NCI-H128 (cell line): ENCODE results near the gene ATP4A.
"Not testable (repeated sequence)": the region's sequence is repeated elsewhere in the genome, so short reads cannot be mapped to it uniquely, and the experiment has no call there.

ENCODE experiments used
- DNase-seq: peaks from one replicate; lab custom pipeline; 2025; ENCODE audit not compliant: unreplicated experiment; lab: John Stamatoyannopoulos, UW

Gene ATP4A

GRCh38 chr19:35563207-35563829 lies at the start of gene ATP4A:
Gene ATP4A (minus strand): TSS chr19:35563658. CDS start chr19:35563629, 29 bp downstream.
- no peak for DNase-seq

GRCh38 chr19:35612559-35613321 lies 49.3 kb upstream of the ATP4A start, which contains the start of gene HAUS5:
Gene HAUS5 (plus strand): TSS chr19:35612735. CDS start chr19:35612795, 60 bp downstream.
- peak; percentile 79 for DNase-seq

DNA sequence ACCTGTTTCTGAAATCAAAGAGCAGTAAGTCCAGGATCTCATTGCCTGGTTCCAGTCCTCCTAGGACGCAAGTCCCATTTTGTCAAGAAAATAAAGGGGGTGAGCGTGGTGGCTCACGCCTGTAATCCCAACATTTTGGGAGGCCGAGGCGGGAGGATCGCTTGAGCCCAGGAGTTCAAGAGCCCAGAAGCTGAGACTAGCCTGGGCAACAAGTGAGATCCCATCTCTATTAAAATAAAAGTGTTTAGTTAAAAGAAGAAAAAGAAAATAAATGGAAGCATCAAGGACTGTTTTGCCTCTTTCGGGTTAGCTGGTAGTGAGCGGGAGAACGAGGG lies 48.7 kb upstream of the ATP4A start:
- no peak for DNase-seq

GRCh38 chr19:35609851-35610353 lies 46.4 kb upstream of the ATP4A start:
- no peak for DNase-seq

GRCh38 chr19:35608251-35608650 lies 44.8 kb upstream of the ATP4A start:
- DNase-seq: no peak

- no peak for DNase-seq
Observed at GRCh38 chr19:35607661-35608060, 44.2 kb upstream of the ATP4A start.

GRCh38 chr19:35607170-35607569 lies 43.7 kb upstream of the ATP4A start:
- not testable (repeated sequence) for DNase-seq

DNA sequence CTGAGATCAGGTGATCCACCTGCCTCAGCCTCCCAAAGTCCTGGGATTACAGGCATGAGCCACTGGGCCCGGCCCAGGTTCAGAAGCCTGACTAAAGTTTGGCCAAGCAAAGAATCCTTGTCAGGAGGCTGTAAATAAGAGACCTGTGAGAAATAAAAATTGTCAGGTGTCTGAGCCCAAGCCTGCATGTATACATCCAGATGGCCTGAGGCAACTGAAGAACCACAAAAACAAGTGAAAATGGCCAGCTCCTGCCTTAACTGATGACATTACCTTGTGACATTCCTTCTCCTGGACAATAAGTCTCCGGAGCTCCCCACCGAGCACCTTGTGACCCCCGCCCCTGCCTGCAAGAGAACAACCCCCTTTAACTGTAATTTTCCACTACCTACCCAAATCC lies 41.0 kb upstream of the ATP4A start:
- not testable (repeated sequence) for DNase-seq

DNA sequence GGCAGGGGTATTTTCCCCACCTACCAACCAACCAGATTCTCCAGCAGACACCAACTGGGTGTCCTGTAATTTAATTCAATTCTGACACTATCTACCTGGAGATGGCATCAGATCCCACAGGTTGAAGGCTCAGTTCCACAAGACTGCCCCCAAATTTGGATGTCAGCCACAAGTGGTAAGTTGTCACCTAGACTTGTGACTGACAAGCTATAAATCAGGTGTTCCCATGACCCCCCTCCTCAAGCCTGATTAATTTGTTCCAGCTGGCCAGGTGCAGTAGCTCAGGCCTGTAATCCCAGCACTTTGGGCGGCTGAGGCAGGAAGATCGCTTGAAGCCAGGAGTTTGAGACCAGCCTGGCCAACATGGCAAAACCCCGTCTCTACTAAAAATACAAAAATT lies 38.5 kb upstream of the ATP4A start:
- no peak for DNase-seq

DNA sequence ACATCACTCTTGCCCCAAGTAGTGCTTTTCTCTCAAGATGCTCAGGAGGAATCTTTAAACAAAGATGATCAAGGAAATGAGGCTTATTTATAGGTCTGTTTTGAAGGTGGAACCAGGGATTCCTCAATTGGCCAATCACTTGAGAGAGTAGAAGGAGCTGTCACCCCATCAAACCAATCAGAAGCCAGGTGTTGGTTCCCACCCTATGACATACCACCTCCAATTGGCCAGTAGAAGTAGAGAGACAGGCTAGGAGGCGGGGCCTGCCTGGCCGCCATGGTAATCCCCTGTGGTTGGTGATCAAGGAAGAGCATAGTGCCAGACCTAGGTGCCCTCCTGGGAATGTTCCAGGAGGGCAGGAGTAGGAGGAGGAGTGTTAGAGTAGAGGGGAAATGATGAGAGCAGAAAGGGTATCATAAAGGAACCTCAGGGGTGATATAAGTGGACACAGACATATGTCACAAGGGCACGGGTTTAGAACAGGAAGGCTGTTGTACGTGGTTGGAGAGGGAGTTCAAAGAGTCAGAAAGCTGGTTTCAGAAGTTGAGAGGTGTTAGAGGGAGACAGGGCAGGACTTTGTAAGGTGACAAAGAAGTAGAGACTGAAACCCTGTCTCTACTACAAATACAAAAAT lies 33.0 kb upstream of the ATP4A start:
- no peak for DNase-seq

DNA sequence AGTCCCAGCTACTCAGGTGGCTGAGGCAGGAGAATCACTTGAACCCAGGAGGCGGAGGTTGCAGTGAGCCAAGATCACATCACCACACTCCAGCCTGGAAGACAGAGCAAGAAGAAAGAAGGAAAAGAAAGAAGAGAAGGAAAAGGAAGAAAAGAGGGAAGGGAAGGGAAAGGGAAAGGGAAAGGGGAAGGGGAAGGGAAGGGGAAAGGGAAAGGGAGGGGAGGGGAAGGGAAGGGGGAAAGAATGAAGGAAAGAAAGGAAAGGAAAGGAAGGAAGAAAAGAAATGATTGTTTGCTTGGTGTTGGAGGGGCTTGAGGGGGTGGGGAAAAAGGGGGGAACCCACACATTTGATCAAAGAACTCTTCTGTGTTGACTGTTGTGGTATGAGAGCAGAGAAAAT lies 32.5 kb upstream of the ATP4A start:
- DNase-seq: no peak

GRCh38 chr19:35595026-35595425 lies 31.6 kb upstream of the ATP4A start:
- not testable (repeated sequence) for DNase-seq

GRCh38 chr19:35592226-35592625 lies 28.8 kb upstream of the ATP4A start:
- DNase-seq: no peak

DNA sequence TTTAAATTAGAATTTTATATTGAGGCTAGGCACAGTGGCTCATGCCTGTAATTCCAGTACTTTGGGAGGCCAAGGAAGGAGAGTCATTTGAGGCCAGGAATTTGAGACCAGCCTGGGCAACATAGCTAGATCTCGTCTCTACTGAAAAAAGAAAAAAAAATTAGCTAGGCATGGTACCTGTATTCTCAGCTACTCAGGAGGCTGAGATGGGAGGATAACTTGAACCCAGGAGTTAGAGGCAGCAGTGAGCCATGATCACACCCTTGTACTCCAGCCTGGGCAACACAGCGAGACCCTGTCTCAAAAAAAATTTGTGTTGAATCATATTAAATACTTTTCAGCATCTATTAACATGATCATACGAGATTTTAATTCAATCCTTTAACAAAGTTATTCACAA lies 27.4 kb upstream of the ATP4A start:
- DNase-seq: no peak

- DNase-seq: no peak
Observed at GRCh38 chr19:35587321-35587720, 23.9 kb upstream of the ATP4A start.

DNA sequence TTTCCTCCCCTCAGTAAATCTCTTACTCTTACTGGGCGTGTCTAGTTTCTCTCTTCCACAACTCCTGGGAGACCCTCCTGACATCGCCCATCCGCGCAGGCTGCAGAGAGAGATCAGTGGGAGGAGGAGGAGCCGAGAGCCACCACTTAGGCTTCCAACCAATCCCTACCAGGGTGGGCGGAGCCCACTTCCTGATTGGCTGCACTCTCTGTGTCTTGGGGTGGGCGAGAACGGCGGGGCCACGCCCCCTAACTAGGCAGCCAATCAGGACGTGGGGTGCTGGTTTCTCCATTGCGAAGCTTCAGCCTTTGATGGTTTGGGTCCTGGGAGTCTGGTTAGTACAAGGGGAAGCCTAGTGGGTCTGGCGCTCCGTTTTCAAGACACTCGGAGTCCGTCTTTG lies 22.4 kb upstream of the ATP4A start, which contains the start of gene PMIS2:
PMIS2 (plus strand) TSS at position 326 of the 400 bp plus-strand sequence. CDS start 87 bp downstream, outside the sequence.
- no peak for DNase-seq

DNA sequence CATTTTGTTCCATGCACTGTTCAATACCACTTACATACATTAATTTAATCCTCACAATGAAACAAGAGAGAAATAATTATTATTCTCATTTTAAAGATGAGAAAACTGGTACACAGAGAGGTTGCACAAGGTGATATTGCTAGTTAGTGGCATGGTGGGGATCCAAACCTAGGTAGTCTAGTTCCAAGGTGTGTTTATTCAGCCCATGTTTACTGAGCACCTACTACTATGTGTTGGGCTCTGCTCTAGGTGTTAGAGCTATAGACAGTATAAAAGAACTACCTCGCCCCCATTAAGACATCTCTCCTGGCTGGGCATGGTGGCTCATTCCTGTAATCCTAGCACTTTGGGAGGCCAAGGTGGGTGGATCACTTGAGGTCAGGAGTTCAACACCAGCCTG lies 19.3 kb upstream of the ATP4A start:
- DNase-seq: no peak

DNA sequence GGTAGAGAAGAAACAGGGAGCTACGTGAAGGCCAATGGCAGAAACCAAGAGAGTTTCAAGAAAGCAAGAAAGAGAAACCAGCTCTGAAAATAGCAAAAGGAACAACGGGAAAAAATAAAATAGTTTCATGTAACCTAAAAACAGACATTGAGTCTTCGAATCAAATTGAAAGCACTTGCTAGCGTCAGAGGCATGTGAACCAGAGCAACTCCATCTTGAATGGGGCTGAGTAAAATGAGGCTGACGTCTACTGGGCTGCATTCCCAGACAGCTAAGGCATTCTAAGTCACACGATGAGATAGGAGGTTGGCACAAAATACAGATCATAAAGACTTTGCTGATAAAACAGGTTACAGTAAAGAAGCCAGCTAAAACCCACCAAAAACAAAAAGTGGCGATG lies 15.2 kb upstream of the ATP4A start:
- DNase-seq: no peak

DNA sequence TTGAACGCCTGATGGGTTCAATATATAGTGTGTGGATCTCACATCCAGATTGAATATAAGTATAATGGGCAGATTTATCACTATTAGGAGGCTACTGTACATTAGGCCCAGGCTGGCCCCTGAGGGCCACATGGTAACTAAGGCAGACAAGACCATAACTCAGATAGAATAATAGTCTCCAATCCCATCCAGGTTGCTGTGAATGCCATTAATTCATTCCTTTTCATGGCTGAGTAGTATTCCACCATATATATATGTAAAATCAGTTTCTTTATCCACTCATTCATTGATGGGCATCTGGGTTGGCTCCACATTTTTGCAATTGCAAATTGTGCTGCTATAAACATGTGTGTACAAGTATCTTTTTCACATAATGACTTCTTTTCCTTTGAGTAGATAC lies 14.5 kb upstream of the ATP4A start:
- DNase-seq: no peak

DNA sequence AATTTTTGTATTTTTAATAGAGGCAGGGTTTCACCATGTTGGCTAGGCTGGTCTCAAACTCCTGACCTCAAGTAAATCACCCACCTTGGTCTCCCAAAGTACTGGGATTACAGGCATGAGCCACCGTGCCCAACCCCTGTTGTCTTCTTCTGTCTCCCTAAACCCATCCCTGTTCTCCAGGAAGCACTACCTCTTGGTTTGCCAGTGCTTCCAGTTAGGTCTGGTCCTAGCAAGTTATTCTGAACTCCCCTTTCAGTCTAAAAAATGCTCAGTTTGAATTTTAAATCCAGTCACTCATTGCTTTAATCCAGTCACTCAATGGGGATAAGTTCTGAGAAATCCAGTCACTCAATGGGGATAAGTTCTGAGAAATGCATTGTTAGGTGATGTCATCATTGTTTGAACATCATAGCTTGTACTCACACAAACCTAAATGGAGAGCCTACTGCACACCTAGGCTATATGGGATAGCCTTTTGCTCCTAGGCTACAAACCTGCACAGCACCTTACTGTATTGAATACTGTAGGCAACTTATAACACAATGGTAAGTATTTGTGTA lies 8.0 kb upstream of the ATP4A start:
- DNase-seq: no peak

DNA sequence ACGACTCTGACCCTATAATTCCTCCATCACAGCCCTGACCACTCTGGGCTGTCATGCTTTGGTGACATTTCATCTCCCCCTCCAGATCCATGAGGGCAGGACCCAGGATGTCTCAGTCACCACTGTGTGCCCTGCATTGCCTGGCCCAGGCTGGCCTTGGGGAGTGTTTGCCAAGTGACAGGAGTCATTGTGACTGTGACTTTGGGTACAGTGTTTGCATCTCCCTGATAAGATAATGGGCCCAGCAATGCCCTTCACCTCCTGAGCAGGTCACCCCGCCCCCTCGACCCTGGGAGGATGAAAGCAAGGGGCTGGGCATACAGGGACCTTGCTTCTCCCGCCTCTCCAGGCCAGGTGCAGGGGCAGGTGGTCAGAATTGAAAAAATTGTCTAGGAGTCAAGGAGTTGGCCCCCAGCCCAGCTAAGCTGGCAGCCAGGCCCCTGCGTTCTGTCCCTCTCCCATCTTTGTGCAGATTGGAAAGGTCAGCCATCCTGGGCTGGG lies 5.9 kb upstream of the ATP4A start:
- DNase-seq: no peak
